NCI-H345 (cell line): ENCODE measurements around the gene PDIA5.
"Not testable (repeated sequence)": the region's sequence is repeated elsewhere in the genome, so short reads cannot be mapped to it uniquely, and the experiment has no call there.

Source experiments
- DNase-seq: peaks from one replicate; lab custom pipeline; 2025; lab: John Stamatoyannopoulos, UW

PDIA5 gene

DNA sequence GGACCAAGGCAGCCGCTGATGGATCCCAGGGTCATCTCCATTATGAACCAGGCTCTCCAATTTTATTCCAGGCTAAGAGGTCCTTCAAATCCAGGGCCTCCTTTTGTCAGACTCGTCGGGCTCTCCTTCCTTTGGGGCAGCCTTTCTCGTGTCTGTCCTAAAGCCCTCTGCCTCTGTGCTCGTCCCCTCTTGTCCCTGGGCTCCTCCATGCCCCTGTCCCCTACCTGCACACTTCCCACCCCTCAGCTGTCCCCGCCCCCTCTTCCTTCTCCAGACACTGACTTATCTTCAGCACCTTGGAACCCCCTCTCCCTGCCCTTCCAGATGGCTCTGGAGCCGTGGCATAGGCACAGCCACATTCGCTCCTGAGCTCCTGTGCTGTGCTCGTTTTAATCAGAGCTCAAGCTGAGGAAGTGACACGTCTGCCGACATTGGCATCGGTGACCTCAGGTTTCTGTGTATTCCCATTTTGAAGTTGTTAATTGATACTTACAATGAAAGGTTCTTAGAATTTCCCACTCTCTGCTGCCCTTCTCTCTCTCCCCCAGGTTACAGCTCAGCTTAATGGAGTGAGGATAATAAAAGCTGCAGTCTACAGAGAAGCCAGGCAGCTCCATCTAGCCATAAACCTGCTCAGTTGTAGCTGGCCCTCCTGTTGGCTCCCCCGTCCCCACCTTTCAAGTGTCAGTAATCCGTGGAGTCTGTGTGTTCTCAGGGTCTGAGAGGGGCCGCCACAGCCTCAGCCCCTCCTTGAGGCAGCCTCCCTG lies 83.8 kb downstream of the PDIA5 start:
- DNase-seq, result no peak

DNA sequence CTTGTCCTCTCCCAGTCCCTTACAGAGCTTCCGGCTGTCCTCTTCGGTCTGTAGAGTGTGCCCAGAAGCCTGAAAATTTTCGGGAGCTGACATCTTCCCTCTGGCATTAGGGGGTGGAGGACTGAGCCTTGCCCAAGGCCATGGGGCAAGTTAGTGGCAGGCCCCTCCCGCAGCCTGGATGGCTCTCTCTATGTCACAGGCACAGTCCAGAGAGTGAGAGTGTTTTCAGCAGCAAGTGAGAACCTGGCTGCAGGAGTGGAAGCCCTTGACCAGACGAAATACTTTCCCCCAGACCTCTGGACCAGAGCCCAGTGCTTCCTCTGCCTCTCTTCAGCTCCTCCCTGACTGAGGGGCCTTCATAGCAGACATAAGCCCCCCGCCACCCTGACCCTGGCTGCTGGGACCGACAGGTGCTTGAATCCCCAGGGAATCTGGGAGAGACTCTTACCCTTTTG lies 84.5 kb downstream of the PDIA5 start:
- no peak for DNase-seq

DNA sequence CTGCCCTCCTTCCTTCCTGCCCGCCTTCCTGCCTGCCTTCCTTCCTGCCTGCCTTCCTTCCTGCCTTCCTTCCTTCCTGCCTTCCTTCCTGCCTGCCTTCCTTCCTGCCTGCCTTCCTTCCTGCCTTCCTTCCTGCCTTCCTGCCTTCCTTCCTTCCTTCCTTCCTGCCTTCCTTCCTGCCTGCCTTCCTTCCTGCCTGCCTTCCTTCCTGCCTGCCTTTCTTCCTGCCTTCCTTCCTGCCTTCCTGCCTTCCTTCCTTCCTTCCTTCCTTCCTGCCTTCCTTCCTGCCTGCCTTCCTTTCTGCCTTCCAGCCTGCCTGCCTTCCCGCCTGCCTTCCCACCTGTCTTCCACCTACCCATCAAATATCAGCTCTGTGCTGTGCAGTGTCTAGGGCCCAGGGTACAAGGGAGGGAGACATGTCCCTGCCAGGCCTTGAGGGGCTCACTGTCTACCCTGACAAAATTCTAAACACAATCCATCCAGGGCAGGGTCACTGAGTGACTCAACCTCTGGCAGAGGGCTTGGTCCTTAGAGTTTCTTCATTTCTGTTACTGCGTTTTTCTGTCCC lies 85.1 kb downstream of the PDIA5 start:
- not testable (repeated sequence) for DNase-seq

DNA sequence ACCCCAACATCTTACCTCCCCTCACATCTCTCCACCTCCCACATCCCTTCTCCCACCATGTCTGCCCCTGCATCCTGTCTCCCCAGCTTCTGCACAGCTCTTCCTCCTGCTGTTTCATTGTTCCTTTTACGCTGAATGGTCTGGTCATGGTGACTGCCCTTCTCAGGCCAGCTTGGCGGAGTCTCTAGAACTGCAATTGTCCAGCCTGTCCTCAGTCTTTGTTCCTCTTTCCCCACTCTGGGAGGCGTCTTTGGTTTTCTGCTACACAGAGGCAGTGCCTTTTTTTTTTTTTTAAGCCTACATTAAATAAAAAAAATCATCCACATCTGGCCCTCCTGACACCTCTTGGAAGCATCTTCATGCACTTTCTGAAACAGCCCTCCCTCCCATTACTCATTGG lies 85.9 kb downstream of the PDIA5 start:
- no peak for DNase-seq

DNA sequence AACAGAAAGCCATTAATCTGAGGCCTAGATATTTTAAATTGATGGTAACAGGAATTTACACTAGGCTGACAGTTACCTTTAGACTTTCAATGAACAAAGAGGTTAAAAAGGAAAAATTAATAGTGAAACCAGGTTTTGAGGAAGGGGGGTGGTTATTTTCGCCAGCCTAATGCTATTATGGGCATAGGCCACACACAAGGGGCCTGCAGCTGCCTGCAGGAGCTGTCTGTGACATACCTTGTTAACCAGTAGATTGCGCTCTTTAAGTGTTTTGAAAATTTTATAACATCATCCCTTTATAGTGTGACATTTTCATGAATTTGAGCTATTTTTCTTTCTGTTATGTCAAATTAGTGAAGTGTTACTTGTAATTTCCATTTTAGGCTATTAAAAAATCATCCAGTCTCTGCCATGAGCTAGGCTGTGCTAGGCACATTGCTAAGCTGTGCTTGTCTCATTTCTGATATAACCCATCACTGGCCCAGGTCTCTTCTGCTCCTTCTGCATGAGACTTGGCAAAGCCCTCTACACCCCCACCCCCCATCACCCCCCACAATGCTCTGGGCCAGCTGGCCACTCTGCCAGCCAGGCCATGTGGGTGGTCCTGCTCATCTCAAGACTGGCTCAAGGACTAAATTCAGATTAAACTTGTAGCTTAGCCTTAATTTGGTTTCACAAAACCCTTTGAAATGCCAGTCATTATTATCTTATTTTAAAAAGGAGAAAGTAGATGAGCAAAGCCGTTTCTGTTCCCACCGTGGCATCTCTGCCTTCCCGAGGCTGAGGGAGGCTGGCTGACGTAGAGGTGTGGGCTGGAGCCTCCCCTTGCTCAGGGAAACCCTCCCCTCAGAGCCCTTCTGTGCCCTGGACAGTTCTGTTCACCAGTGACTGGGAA lies 86.5 kb downstream of the PDIA5 start:
- no peak for DNase-seq

DNA sequence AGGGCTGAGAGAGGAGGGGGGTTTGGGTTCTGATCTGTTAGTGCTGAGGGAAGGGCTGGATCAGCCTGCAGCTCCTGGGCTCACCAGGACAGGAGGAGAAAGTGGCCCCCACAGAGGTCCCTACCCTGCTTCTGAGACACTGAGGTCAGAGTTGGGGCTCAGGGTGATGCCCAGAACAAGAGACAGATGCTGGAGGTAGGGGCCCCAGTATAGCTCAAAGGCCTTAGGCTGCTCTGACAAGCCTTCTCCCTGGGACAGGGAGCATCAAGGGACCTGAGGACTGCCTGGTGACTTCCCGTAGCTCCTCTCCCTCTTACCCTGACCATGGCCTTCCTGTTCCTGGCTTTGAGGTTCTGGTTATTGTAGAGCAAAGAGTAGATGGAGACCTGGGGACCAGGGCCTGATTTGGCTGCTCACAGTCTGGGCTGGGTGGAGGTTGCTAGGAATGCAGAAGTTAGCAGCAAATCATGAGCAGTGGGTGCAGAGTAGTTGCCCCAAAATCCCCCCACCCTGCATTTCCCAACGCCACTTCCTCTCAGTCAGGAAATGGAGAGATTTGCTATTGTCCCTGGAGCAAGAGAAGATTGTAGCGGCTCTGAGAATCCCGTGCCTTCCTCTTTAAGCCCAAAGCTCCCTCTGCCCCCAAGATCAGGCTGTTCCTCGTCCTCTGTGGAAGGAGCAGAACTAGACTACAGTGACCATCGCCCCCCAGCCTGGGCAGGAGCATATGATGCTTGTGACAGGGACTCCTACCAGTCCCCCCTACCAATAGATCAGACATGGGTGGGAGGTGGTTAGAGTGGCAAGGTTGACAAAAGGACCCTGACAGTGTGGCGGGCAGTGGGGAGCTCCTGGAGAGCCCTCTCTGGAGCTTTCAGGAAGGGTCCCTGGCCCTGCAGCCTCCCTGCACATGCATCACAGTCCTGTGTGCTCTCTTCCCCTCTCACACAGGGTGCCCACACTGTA lies 87.5 kb downstream of the PDIA5 start:
- no peak for DNase-seq

DNA sequence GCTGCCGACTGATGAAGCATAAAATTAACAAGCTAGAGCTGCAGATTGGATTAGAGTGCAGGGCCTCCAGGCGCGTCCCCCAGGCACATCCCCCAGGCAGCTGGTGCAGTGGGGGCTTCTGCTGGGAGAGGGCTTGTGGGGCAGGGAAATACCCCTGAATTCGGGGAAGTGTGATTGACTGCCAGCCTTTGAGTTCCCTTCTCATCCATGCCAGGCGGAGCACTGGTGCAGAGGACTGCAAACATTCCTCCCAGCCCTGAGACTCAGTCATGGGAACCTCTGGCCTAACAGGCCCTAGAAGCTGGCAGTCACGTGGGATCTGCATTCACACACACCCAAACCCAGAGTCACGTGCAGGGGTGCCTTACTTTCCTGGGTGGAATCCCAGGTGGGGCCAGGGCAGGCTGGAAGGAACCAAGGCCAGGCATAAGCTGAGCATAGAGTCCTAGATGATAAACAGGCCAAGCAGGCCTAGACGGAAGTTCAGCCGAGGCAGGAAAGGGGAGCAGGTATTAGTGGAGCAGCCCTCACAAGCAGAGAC lies 88.7 kb downstream of the PDIA5 start:
- DNase-seq, result no peak

DNA sequence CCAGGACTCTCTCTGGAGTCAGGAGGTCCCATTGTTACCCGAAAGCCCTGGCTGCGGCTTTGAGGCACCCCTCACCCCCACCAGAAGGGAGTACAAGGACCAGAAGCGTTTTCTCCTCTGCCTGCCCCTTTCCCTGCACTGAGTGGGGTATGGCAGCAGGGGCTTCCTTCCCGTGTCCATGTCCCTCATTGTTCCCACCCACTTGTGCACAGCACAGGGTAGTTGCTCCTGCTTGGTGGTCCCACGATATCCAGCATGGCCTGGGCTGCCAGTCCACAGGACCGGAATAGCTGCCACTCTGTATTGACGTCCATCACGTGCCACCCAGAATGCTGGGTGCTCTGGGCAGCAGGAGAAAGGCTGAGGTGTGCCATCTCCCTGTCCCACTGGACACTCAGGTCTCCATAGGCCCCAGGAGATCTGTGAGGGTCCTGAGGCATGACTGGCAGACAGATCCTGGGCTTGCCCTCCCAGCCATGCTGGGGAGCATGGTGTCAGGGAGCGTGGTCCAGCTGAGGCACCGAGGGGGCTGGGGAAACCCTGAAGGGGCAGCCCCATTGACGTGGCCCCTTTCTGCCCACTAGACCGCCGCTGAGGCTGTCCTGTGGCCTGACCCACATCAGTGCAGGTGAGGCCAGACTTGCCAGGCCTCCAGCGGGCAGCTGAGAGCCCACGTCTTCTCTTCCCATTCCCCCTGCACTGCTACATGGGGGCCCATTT lies 89.6 kb downstream of the PDIA5 start:
- no peak for DNase-seq

DNA sequence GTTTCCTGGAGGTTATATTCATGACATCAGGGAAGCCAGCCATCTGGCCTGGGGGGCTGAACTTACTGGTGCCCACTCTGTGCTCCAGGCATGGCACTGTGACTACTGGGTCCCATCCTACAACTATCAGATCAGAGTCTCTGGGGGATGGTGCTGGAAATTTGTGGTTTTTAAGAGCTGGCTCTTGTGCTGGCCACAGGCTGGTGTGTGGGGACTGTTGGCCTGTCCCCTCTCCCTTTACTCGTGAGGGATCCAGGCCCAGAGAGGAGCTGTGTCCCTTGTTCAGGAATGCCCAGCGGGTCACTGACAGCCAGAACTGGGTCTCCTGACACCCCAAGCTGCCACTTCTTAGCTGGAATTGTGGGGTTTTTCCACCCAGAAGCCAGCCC lies 90.4 kb downstream of the PDIA5 start:
- no peak for DNase-seq

DNA sequence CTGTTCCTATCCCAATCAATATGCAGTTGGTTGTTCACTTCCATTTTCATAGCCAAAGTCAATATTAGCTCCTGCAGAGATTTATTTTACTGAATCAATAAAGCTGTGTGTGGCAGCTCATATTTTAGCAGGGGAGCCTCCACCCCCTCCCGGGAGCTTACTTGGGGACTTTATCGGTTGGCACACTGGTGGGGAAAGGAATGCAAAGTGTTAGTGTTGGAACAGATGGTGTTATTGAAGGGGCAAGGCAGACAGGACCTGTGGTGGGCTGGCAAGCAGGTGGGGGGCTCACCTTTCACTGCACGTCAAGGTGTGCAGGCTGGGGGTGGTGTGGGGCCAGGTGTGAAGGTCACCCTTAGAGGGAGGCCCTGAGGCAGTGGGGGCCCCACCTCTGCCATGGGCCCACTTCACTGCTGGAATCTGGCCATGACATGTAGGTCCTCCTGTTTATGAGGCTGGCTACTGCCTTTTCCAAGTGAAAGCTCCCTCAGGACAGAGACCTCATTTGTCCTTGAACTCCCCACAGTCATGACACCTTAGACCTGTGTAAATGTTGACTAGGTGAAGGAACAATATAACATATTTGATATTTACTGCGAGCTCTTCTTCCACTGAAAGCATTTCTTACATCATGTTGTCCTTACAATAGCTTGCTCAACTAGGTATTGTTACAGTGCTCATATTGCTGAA lies 90.9 kb downstream of the PDIA5 start:
- DNase-seq, result no peak

DNA sequence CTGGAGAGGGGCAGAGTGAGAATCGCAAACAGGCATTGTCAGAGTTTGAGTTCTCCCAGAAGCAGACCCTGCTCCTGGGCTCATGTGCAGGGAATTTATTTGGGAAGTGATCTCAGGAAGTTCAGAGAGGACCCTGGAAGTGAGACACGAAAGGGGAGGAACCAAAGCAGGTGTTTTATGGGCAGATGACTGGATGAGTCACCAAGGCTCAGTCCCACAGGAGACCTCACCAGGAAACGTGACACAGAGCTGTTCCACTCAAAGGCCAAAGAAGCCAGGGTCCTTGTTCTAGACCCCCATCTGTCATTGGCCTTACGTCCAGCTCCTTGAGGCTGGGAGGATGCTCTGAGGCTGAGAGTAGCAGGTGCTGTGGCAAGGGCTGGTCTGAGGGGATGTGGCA lies 91.5 kb downstream of the PDIA5 start:
- no peak for DNase-seq

DNA sequence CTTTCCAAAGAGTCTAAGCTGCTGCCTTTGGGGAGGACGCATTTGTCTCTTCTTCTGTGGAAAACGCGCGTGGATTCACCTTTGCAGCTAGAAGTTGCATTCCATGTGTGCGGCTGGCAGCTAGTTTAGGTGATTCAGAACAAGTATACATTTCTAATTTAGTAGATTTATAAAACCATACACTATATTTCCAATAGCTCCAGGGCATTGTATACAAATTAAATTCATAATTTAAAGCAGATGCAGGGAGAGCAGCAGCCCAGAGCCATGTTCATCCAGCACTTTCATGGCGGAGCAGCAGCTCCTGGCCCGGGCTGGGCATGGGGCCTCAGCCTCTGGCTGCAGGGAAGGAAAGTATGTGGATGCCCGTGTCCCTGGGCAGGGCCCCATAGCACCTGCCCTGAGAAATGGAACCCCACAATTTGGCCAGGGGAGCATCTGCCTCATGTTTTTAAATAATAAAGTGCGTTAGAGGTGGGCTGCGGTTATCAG lies 92.1 kb downstream of the PDIA5 start:
- no peak for DNase-seq

DNA sequence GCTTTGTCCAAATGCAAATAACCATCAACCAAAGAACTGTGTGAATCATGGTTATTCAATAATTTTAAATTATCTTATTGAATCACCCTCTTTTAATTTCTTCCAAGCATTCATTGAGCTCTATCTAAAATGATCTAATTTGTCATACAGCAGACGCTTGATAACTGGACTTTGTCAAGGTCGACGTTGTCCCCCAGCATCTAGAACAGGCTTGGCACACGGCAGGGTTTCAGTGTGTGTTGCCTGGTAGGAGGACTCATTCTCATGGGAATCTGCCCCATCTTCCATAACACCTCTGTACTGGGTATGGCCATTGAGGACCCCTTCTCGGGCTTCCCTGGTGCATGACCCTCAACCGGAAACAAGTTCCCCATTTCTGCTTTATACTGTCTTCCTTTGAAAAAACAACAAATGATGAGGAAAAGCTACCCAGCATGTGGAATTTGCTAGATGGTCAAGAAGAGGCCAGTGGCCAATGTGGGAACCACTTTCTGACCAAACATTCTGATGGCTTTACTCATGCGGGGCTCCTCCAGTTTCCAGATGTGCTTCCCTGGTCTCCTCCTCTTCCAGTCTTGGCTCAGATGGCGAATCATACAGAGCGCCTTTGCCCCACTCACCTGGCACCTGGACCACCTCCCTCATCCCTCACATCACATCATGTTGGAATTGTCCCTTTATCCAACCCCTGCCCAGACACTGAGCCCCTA lies 93.3 kb downstream of the PDIA5 start:
- no peak for DNase-seq

DNA sequence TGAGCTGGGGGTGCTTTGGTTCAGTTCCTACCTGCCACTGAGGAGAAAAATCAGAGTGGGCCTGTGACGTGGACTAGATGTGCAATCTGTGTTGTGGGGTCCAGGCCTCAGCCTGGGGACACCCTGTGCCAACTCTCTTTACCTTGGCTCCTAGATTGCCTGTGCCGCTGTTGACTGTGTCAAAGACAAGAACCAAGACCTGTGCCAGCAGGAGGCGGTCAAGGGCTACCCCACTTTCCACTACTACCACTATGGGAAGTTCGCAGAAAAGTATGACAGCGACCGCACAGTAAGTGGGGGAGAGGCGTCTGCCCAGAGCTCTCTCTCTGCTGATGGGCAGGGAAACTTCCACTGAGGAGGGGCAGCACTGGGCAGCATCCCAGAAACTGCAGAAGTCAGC lies 94.3 kb downstream of the PDIA5 start:
- no peak for DNase-seq

DNA sequence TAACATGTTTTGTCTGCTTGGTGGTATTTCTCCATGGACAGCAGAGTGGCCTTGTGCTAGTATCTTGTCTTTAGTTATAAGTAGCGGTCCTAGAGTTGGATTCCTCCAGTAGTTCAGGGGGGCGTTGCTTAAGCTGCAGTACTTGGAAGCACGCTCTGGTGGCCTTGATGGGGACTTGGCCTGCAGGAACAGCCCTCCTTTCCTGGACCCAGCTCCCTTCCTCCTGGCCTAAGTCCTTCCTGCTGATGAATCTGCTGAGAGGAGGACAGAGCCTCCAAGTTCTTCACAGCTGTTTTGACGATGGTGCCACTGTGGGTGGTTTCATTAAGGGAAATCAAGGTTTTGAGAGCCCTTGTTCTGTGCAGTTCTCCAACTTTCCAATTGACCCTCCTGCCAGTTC lies 96.3 kb downstream of the PDIA5 start:
- DNase-seq, result no peak

DNA sequence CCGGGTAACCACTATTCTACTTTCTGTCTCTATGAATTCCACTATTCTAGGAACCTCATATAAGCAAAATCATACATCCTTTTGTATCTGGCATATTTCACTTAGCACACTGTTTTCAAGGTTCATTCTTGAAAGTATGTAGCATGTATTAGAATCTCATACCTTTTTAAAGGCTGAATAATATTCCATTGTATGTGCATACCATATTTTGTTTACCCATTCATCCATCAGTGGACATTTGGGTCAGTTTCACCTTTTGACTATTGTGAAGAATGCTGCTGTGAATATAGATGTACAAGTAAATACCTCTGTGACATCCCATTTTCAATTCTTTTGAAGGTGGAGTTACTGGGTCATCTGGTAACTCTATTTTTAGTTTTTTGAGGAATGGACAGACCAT lies 98.3 kb downstream of the PDIA5 start:
- DNase-seq, result no peak

DNA sequence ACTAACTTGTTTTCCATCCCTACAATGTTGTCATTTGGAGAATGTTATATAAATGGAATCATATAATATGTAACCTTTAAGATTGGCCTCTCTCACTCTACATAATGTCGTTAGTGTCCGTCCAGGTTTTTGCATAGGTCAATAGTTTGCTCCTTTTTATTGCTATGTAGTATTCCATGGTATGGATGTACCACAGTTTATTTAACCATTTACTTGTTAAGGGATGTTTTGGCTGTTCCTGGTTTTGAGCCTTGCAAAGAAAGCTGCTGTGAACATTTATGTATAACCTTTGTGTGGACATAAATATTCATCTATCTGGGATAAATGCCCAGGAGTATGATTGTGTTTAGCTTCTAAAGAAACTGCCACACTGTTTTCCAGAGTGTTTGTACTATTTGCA lies 100.9 kb downstream of the PDIA5 start:
- no peak for DNase-seq

DNA sequence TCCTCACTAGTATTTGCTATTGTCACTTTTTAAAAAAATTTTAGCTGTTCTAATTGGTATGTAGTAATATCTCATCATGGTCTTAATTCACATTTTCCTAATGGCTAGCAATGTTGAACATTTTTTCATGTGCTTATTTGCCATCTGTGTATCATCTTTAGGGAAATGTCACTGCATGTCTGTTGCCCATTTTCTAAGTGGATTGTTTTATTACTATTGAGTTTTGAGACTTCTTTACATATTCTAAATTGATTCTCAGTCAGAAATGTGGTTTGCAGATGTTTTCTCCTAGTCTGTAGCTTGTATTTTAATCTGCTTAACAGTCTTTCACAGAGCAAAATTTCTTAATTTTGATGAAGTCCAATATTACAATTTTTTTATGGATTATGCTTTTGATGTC lies 101.3 kb downstream of the PDIA5 start:
- DNase-seq, result no peak

DNA sequence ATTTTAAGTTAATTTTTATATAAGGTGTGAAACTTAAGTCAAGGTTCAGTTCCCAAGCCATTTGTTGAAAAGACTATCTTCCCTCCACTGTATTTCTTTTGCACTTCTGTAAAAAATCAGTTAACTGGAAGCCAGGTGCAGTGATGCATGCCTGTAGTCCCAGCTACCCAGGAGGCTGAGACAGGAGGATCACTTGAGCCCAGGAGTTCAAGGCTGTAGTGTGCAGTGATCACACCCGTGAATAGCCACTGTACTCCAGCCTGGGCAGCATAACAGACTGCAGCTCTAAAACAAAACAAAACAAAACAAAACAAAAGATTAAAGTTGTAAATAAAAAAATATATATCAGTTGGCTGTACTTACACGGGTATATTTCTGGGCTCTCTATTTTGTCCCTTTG lies 101.8 kb downstream of the PDIA5 start:
- DNase-seq, result no peak
